Measurements from ENCODE around the gene KCNQ2.
"Not testable (repeated sequence)": the region's sequence is repeated elsewhere in the genome, so short reads cannot be mapped to it uniquely, and the experiment has no call there.

KCNQ2 gene

DNA sequence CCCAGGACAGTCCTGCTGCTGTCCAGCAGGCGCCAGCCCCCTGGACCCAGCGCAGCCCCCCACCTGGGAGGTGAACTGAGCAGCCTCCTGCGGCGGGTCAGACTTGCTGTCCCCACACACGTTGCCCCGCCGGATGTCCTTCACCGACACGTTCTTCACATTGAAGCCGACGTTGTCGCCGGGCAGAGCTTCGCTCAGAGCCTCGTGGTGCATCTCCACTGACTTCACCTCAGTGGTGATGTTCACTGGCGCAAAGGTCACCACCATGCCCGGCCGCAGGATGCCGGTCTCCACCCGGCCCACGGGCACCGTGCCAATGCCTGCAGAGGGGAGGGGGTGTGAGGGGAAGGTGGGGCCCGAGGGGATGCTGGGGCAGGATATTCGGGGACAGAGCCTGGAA, 18.0 kb upstream of the KCNQ2 start:
- DNase-seq, result no peak

DNA sequence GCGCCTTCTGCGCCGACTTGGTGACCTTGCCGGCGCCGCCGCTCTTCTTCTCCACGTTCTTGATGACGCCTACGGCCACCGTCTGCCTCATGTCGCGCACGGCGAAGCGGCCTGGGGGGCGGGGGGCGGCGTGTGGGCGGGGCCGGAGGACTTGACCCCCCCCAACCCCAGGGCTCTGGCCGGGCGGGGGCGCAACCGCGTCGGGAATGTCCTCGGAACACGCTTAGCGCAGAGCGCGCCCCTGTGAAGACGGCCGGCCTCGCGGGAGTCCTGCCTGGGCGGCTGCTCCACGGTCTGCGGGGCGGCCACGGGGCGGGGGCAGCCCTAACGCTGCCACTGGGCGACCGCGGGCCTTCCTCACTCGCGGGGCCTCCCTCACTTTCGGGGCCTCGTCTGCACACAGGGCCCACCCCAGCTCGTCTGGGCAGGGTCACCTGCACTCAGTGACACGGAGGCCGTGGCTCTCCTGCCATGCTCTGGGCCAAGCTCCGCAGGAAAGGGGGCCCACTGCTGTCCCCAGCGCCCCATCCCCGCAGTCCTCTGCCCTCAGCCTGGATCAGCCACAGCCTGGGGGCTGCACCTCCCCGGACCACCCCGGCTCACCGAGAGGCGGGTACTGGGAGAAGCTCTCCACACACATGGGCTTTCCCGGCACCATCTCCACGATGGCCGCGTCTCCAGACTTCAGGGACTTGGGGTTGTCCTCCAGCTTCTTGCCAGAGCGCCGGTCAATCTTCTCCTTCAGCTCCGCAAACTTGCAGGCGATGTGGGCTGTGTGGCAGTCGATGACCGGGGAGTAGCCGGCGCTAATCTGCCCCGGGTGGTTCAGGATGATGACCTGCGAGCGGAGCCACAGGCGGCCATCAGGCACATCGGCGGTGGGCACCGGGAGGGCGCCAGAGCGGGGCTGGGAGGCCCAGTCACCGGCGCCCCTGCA, 16.1 kb upstream of the KCNQ2 start:
- no peak for DNase-seq

DNA sequence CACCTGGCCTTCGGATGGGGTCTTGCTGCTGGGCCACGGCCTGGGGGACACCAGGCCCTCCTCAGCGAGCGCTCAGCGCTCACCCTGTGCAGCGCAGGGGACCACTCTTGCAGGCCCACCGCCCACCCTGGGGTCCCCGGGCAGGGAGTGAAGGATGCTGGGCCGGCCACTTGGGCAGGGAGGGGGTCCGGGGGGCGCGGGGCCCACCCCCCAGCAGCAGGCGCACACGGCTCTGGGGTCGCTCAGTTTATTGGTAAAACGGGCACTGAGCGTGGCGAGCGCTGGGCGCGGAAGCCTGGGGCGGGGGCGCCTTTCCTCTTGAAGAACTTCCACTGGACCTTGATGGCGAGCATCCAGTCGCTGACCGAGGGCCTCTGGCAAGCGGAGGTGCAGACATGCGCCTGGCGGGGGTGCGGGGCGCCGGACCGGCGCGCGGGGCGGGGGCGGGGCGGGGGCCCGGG, 15.4 kb upstream of the KCNQ2 start:
- DNase-seq, result no peak

DNA sequence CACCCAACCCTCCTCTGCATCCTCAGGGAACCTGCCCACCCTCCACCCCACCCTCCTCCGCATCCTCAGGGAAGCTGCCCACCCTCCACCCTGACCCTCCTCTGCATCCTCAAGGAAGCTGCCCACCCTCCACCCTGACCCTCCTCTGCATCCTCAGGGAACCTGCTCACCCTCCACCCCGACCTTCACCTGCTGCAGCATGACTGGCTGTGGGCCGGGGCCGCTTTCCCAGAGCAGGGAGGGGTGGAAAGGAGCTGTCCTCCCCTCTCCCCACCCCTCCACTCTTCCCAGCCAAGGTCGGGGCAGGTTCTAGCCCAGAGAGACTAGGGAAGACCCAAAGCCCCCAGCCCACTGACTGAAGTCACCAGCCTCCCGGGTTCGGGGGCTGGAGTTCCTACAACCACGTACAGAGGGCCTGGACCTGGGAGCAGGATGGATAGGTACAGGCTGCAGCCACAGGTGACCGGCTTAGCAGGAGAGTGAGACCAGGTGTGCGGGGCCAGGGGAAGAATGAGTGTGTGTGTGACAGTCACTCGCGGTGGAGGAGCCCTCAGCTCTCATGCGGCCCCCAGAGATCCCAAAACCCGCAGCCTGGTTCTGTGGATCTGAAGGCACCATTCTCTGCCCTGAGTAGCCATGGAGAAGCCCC, 14.8 kb upstream of the KCNQ2 start:
- no peak for DNase-seq

DNA sequence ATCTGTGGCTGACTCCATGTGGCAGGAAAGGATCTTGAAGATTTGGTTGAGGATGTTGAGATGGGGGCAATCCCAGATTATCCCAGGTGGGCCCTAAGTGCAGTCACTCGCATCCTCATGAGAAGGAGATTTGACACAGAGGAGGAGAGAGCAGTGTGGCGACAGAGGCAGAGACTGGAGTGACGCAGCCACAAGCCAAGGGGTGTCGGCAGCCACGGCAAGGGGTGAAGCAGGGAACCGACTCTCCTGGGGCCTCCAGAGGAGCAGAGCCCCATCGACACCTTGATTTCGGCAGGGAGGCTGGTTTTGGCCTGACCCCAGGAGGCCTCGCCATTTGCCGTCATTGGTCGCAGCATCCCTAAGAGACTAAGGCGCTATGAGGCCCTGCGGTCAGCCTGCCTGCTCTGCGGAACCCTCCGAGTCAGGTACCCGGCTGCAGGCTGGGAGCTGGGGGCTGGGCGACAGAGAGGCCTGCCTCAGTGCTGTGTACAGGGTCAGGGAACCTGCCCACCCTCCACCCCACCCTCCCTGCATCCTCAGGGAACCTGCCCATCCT, 13.9 kb upstream of the KCNQ2 start:
- no peak for DNase-seq

DNA sequence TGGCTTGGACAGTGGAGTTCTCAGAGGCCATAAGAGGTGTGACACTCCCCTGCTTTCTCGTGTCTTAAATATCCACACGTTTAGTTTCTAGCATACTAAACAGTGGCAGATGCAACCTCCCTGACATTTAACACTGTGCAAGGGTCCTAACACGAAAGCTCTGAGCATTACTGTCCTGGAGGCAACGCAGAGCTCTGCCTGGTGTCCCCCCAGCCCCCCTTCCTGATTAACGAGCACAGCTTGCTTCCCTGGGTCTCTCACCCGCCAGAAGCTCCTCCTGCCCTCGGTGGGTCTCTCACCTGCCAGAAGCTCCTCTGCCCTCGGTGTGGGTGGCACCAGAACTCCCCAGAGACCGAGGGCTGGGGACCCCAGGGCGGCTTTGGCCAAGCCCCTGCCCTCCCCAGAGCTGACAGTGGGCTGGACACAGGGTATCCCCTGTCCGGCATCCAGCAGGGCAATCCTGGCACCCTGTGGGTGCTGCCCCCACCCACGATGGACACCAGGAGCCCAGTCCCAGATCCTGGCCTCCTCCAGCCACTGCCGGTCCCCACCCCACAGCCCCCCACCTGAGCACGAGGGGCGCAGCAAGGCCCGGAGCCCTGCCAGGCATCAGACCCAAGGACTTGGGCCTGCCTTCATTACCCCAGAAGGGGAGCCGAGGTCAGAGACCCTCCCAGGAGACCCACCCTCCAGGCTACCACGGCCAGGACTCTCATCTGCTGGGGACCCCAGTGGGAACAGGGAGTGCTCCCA, 12.4 kb upstream of the KCNQ2 start:
- no peak for DNase-seq

DNA sequence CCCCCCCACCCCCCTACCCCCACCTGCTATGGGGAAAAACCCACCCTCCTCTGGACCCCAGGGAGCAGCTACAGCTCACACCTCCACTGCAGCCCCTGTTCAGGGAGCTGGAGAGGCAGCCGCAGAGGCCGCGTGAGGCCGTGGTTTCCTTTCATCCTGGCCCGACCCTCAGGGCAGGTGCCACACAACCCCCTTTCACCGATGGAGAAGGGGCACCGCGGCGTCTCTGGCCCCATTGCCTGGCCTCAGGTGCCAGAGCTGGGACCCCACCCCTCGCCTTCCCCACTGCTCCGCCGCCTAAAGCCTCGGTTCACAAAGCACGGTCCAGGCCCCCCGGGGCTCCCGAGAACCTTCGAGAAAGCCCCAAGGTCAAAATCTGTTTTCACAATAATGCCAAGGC, 11.8 kb upstream of the KCNQ2 start:
- no peak for DNase-seq

DNA sequence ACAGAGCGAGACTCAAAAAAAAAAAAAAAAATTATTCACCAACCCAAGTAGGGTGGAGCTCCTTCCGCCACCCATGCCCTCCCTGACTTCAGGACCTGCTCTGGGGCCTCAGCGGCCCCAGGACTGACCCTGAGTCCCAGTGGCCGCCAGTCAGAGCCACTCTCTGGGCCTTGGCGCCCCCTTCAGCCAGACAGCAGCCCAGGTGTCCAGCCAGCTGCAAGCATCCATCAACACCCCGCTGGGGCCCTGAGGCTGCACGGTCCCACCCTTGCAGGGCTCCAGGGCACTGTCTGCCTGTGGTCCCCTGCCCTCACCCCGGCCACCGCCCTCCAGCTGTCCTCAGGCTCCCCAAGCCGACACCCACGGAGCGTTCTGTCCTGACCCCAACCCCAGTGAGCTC, 11.4 kb upstream of the KCNQ2 start:
- no peak for DNase-seq

DNA sequence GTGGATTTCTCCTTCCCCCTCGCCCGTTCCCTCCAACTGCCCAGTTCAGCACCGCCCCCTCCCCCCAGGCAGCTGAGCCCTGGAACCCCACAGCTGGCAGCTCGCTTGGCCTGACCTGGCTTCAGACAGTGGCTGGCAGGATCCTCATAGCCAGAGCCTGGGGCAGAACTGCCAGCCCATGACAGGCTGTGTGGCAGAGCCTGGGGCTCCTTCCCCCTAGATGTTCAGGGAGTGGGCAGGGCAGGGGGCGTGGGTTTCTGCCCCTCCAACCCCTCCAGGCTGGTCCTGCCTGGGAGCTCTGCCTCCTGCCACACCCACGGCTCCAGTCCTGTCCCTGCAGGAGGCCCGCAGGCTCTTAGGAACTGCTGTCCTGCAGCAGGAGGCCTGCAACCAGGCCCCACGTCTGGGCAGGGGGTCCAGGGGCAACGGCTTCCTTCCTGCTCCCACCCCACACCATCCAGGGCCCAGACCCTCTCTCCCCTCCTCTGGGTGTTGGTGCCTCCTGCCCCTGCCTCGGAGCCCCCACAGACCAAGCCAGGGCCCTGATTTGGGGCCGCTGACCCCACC, 9.6 kb upstream of the KCNQ2 start:
- no peak for DNase-seq

DNA sequence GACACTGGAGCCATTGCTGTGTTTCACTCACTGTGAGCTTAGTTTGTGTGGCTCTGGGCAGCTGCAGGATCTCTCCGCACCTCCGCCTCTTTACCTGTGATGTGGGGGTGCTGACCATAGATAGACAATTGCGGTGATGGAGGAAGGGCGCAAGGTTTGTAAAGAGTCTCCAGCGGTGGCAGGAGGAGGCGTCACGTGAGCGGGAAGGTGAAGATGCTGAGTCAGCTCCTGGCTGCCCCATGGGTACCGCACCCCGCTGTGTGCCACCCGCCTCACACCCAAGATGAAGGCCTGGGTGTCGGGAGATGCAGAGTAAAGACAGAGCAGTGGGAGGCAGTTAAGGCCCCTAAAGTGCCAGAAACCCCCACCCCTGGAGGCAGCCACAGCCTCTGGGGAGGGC, 9.0 kb upstream of the KCNQ2 start:
- no peak for DNase-seq

DNA sequence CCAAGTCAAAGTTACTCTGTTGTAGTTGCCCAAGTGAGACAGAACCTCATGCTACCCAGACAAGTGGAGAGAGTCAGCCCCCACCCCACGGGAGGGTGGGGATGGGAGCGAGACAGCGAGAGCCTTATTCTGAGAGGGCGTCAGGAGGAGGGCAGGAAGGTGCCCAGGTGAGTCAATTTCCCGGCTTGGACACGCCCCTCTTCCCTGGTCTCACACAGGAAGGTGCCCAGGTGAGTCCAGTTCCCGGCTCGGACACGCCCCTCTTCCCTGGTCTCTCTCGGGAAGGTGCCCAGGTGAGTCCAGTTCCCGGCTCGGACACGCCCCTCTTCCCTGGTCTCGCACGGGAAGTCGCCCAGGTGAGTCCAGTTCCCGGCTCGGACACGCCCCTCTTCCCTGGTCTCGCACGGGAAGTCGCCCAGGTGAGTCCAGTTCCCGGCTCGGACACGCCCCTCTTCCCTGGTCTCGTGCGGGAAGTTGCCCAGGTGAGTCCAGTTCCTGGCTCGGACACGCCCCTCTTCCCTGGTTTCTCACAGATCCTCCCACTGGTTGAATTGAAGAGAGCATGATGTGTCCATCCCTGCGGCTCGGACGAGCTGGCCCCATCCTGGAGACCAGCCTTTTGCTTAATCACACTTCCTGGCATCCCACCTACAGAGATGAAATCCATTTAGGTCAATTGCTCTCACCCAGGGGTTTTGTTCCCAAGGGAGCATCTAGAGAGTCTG, 7.4 kb upstream of the KCNQ2 start:
- not testable (repeated sequence) for DNase-seq

DNA sequence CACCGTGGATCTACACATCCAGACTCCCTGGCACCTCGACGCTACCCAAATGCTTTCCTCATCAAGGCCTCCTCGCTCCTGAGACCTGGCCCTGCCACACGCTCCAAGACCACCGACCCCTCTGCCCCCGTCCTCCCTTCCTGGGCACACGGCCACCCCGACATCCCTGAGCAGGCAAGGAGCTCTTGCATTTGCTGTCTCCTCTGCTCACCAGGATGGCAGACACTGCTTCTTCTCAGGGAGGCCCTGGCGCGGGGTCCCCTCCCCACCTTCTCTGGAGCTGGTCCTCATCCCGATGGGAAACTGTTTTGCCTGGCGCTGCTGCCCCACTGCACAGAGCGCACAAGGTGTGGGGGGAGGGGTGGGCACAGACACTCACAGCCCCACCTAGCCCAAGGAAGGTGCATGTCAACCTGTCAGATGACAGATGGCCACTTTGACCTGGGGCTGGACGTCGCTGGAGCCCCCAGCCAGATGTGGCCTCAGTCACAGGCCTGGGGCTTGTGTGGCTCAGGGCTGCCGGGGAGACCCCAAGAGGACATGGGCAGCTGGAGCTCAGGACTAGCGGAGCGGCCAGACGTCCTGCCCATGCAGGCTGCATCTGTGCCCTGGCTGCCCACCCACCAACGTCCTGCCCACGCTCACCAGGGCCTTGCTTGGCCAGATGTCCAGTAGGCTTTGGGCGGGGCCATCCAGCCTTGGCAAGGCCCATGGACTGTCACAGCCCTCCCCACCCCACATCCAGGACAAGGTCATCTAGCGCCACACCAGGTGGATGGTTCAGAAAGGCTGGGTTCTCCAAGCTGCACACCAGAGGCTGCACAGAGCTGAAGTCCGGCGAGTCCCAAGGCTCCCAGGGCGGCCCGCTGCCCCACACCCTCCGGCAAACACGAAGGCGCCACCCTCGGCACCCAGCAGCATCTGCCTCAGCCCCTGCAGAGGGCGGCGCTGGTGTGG, 6.2 kb upstream of the KCNQ2 start:
- DNase-seq, result no peak

DNA sequence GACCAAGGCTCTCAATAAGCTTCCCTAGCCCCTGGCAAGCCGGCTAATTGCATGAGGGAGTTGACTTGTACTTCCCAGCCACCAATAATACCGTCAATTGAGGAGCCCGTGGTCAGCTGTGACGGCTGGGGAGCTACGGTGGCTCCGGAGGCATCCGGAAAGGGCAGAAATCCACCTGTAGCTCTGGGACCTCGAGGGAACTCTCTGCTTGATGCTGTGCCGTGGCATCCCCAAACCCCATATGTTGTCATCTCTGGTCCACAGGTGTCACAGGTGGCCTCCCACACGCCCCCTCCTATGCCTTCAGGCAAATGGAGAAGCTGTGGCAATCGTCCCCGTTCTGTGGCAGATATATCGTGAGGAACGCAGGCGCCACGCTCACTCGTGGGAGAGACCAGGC, 5.5 kb upstream of the KCNQ2 start:
- no peak for DNase-seq

DNA sequence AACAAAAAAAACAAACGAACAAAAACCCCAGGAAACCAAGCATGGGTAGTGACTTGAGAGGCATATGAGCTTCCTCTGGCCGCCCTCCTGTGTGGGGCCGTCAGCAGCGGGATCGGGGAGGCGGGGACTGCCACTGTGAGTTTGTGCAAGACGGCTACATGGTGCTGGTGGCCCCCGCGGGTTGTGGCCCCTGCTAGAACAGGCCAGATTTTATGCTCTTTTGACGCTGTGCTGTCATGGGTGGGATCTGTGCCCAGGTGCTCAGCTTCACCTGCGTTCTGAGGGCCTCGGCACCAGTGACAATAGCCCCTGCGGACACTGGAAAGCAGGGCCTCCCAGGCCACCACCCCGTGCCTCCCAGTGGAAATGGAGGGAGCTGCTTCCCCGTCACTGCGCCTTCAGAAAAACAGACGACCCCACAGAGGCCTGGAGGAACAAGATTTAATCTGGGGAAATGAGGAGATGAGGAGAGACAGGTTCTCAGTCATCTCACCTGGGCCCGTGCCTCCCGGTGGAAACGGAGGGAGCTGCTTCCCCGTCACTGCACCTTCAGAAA, 4.7 kb upstream of the KCNQ2 start:
- DNase-seq, result no peak

DNA sequence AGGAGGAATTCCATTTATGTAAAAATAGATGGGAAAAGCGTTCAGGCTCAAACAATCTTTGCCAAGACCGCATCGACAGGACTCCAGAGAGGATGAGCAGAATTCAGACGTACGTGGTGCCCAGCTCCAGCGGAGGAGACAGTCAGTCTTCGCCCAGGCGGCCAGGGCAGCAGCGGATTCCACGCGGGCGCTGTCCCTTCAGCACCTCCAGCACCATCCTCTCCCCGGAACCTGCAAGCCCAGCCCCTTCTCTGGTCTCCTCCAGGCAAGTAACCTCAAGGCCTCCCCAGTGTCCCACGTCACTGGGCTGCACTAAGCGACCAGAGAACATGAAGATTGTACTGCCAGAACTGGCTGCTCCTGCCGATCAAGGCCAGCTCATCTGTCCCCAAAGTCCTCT, 2.8 kb upstream of the KCNQ2 start:
- DNase-seq, result no peak

DNA sequence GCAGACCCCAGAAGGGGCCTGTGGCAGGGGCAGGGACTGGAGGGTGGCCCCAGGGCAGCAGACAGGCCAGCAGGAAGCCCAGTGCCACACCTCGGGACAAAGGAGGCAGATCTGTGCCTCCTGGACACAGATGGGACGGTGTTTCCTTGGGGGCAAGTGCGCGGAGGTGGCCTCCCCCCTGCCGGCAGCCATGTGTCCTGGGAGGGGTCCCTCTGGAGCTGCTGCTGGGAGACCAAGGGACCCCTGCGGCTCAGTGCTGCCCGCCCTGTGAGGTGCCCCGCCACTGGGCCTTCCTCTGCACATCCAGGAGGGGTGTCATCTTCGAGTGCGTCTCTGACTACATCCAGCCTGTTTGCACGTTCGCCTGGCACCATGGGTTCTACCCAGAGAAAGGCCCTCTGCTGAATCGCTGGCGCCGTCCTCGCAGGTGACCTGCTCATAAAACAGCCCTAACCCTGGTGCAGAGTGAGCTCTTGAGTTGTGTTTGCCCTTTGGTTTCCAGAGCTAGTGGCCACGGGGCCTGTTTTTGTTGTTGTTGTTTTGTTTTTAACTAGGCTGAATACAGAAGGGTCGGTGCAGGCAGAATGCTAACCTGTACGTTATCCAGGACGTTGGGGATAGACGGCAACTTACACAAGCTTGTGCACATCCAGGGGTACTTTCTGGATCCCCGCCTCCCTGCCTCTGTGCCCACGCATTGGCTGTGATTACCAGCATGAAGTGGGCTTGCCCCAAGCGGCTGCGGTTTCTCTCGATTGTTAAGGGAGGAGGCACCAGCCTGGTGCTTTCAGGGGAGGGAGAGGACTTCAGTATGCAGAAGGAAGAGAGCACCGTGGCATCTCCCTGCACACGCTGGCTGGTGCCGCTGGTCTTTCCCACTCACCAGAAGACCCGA, 1.3 kb upstream of the KCNQ2 start:
- DNase-seq, result no peak

DNA sequence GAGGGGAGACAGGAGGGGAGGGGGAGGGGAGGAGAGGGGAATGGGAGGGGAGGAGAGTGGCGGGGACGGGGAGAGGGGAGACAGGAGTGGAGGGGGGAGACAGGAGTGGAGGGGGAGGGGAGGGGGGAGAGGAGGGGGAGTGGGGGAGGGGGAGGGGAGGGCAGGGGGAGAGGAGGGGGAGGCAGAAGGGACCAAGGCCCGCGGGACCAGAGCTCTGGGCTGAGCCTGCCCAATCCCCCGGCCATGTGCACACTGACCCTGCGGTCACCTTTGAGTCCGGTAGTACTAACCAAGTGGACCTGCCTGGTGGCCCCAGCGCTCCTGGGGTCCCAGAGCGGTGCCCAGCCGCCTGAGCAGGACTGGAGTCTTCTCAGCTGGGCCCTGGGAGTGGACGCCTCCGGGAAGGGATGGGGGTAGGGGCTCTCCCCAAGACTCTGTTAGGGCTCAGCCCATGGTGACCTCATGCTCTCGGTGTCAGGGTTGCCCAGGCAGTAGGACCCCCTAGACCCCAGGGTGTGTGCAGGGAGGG, 471 bp upstream of the KCNQ2 start:
- no peak for DNase-seq

DNA sequence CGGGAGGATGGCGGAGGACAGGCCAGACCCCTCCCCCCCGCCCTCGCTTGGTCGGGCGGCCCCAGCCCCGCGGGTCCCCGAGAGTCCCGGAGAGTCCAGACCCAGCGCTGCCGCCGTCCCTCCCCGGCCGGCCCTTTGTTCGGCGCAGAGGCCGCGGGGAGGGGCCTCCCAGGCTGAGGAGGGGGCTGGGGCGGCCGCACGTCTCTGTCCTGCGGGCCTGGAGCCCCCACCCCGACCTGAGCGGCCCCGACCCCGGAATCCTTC, 806 bp downstream of the KCNQ2 start:
- no peak for DNase-seq

DNA sequence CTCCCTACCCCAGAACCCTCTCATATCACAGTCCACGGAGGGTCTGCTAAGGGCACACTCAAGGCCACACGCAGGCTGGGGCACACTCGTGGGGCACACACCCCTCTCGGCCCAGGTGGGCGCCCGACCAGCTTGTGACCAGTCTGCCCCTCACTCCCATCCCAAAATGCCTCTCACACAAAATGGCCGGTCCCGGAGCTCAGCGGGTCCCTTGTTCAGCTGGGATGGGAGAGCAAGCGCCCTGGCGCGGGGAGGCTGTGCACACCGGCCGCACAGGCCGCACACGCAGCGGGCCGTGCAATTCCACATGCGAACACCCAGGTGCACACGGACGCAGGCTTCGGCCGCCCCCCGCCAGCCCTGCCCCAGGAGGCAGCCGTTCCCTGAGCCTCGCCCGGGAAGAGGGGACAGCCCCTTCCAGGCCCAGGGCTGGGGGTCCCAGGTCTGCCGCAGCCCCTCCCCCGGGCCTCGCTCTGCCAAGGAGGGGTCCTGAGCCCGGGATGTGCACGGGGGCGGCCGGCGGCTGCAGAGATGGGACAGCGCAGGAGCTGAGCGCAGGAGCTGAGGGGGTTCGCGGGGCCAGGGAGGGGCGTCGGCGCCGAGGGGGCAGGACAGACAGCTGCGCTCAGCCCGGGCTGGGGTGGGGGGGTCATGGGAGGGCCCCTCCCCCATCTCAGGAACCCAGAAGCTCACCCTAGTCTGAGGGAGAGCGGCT, 1.3 kb downstream of the KCNQ2 start:
- peak in 2 of 14 donors; percentile 22 to 51 for DNase-seq
